HG02970 (cell line): ENCODE data around the gene PLSCR1.
A peak's percentile ranks its signal among the peaks of the same experiment; 100 is the strongest.
"Not testable (repeated sequence)": the region's sequence is repeated elsewhere in the genome, so short reads cannot be mapped to it uniquely, and the experiment has no call there.

ENCODE experiments used
- ATAC-seq: cut with Tn5 transposase; IDR thresholded peaks from one replicate; pipeline ENCODE4 v1.9.1; 2021; ENCODE audit warnings: mild to moderate bottlenecking, moderate library complexity, moderate number of reproducible peaks; ENCODE audit not compliant: unreplicated experiment, low FRiP score

The PLSCR1 gene

GRCh38 chr3:146485297-146485696 is 59.1 kb downstream of the PLSCR1 start:
- ATAC-seq: no peak

GRCh38 chr3:146476094-146476740 is 68.2 kb downstream of the PLSCR1 start:
- ATAC-seq: no peak

GRCh38 chr3:146474976-146475375 is 69.4 kb downstream of the PLSCR1 start:
- not testable (repeated sequence) for ATAC-seq

GRCh38 chr3:146473726-146474125 is 70.7 kb downstream of the PLSCR1 start:
- ATAC-seq: no peak

GRCh38 chr3:146472611-146473010 is 71.8 kb downstream of the PLSCR1 start:
- no peak for ATAC-seq

- ATAC-seq: no peak
Measured at GRCh38 chr3:146471012-146471411, 73.4 kb downstream of the PLSCR1 start.

- ATAC-seq: no peak
Measured at GRCh38 chr3:146470425-146470990, 73.9 kb downstream of the PLSCR1 start.

GRCh38 chr3:146469150-146470017 is 75.0 kb downstream of the PLSCR1 start, which contains the start of gene PLSCR2:
PLSCR2 (minus strand) TSS chr3:146469561; CDS start chr3:146459904, 9,657 bp downstream.
- ATAC-seq: peak; percentile 97

- no peak for ATAC-seq
Measured at GRCh38 chr3:146468671-146469149, 75.7 kb downstream of the PLSCR1 start.

GRCh38 chr3:146468234-146468633 is 76.2 kb downstream of the PLSCR1 start:
- no peak for ATAC-seq

GRCh38 chr3:146466604-146467003 is 77.8 kb downstream of the PLSCR1 start:
- ATAC-seq: no peak

- no peak for ATAC-seq
Measured at GRCh38 chr3:146465693-146466465, 78.5 kb downstream of the PLSCR1 start.
